B cell (primary cell): ENCODE data around the gene PAK4. TPM values are rescaled to one million over a fixed set of nuclear protein-coding genes. Genes with fewer than 3 reads are reported as not detected.
"Not testable (repeated sequence)": the region's sequence is repeated elsewhere in the genome, so short reads cannot be mapped to it uniquely, and the experiment has no call there.

Experiments used
- ATAC-seq: fragments of 200-7000 bp; cut with Tn5 transposase; one replicate; pipeline ENCODE4 v1.10.0; 2021; ENCODE audit warnings: low read depth, mild to moderate bottlenecking, moderate number of reproducible peaks, moderate library complexity
- CTCF ChIA-PET: fragments of 350-600 bp; sonication (Branson Sonifier 250); formaldehyde crosslinking; loops from one replicate; lab custom pipeline; 2021; ENCODE audit warnings: antibody characterized with exemption, inconsistent platforms; lab: Charles Lee
- POLR2A ChIA-PET: fragments of 350-600 bp; sonication (Branson Sonifier 250); formaldehyde crosslinking; loops from one replicate; lab custom pipeline; 2021; ENCODE audit warnings: antibody characterized with exemption; lab: Charles Lee
- DNase-seq: peaks from one replicate; pipeline ENCODE4 v3.0.0; 2013
- H2AFZ ChIP-seq: 2 replicates; pipeline ENCODE4 v1.6.1; 2012; ENCODE audit warnings: mild to moderate bottlenecking, low read depth, low read length; ENCODE audit not compliant: insufficient read depth, poor library complexity, severe bottlenecking
- H3K27ac ChIP-seq, 2 donors: 1 replicate in 1 of 2; 2 replicates in 1 of 2; pipeline ENCODE4 v1.5.1; 2012 to 2013; ENCODE audit warnings: low read length in 2 of 2, mild to moderate bottlenecking in 2 of 2, moderate library complexity in 1 of 2
- H3K27me3 ChIP-seq, 4 experiments: fragments of 200-600 bp in 1 of 4; sonication (generic) in 1 of 4; replicated peaks in 1 of 4; 1 replicate in 2 of 4; 2 replicates in 2 of 4; pipeline versions ENCODE4 v1.6.1 to v1.7.0; 2013 to 2016; ENCODE audit warnings: low read length in 3 of 4, mild to moderate bottlenecking in 2 of 4, mixed read lengths in 1 of 4, moderate library complexity in 1 of 4; ENCODE audit not compliant: insufficient read depth in 4 of 4, control insufficient read depth in 3 of 4; ENCODE audit errors: control extremely low read depth in 1 of 4
- H3K36me3 ChIP-seq, 2 experiments: replicated peaks in 1 of 2; 1 replicate in 1 of 2; 2 replicates in 1 of 2; pipeline versions ENCODE4 v1.6.1 to v1.7.1; 2013; ENCODE audit warnings: low read length in 1 of 2; ENCODE audit not compliant: insufficient read depth in 2 of 2, control insufficient read depth in 1 of 2; ENCODE audit errors: control extremely low read depth in 1 of 2, extremely low read depth in 1 of 2
- H3K4me1 ChIP-seq, 2 donors: fragments of 200-600 bp in 1 of 2; sonication (generic) in 1 of 2; 1 replicate in 1 of 2; 2 replicates in 1 of 2; pipeline versions ENCODE4 v1.5.1 to v1.6.1; 2013 to 2017; ENCODE audit warnings: low read length in 2 of 2; ENCODE audit not compliant: control insufficient read depth in 2 of 2, insufficient read depth in 2 of 2
- H3K4me2 ChIP-seq: replicated peaks from 2 replicates; pipeline ENCODE3; 2012; ENCODE audit warnings: mild to moderate bottlenecking, low read depth, low read length; ENCODE audit not compliant: poor library complexity, severe bottlenecking
- H3K4me3 ChIP-seq, 5 experiments: fragments of 200-600 bp in 1 of 5; sonication (generic) in 1 of 5; 1 replicate in 3 of 5; 2 replicates in 2 of 5; pipeline versions ENCODE4 v1.5.1 to v1.7.0; 2011 to 2016; ENCODE audit warnings: low read length in 4 of 5, mild to moderate bottlenecking in 4 of 5, low read depth in 2 of 5, control low read depth in 1 of 5, moderate library complexity in 1 of 5; ENCODE audit not compliant: insufficient read depth in 1 of 5; ENCODE audit errors: control extremely low read depth in 1 of 5, extremely low read depth in 1 of 5
- H3K79me2 ChIP-seq: fragments of 200-600 bp; sonication (generic); one replicate; pipeline ENCODE4 v1.6.0; 2016; ENCODE audit warnings: low read length; ENCODE audit not compliant: control insufficient read depth, insufficient read depth
- H3K9ac ChIP-seq: fragments of 200-600 bp; sonication (generic); 2 replicates; pipeline ENCODE4 v1.6.1; 2017; ENCODE audit warnings: mild to moderate bottlenecking, low read length, moderate library complexity
- H3K9me3 ChIP-seq, 3 donors: one replicate each; pipeline versions ENCODE4 v1.6.1 to v1.7.1; 2013; ENCODE audit warnings: low read length in 2 of 3; ENCODE audit not compliant: control insufficient read depth in 2 of 3, insufficient read depth in 1 of 3; ENCODE audit errors: control extremely low read depth in 1 of 3
- H4K20me1 ChIP-seq: 2 replicates; pipeline ENCODE4 v1.6.0; 2012; ENCODE audit warnings: mild to moderate bottlenecking, low read length; ENCODE audit not compliant: insufficient read depth, control insufficient read depth, poor library complexity, severe bottlenecking
- H3K27ac Mint-ChIP-seq: one replicate; pipeline ENCODE4 v1.8.0; 2021; ENCODE audit warnings: mixed read lengths
- H3K27me3 Mint-ChIP-seq: one replicate; pipeline ENCODE4 v1.8.0; 2021; ENCODE audit warnings: mixed read lengths
- H3K4me1 Mint-ChIP-seq: one replicate; pipeline ENCODE4 v1.8.0; 2021; ENCODE audit warnings: mixed read lengths
- H3K4me3 Mint-ChIP-seq: one replicate; pipeline ENCODE4 v1.8.0; 2021; ENCODE audit warnings: mixed read lengths
- H3K9me3 Mint-ChIP-seq: one replicate; pipeline ENCODE4 v1.8.0; 2022; ENCODE audit warnings: mixed read lengths; ENCODE audit not compliant: insufficient read depth
- EZH2 ChIP-seq: IDR thresholded peaks from 2 replicates; pipeline ENCODE4 v1.6.1; 2012; ENCODE audit warnings: borderline replicate concordance, low read depth, mild to moderate bottlenecking, moderate library complexity, low read length; ENCODE audit not compliant: insufficient read depth, poor library complexity, severe bottlenecking
- WGBS: methylation state at CpG from one replicate; pipeline ENCODE4 v1.1.5; 2013; ENCODE audit warnings: missing lambda C conversion rate; ENCODE audit not compliant: insufficient coverage; 5-methylcytosine and 5-hydroxymethylcytosine counted together
- intact Hi-C: fragments of 100-400 bp; cut with micrococcal nuclease; formaldehyde crosslinking; loops from one replicate; pipeline ENCODE4 v1.10.0; 2022
- polyA plus RNA-seq: library from polyadenylated mRNA; depleted of rRNA; stranded (reverse); fragments of >200 nt; gene quantifications from 2 replicates; pipeline ENCODE4 v1.2.3, GENCODE V29; 2012
- total RNA-seq, 2 donors: library from RNA; stranded (reverse); fragments of 120-200 nt in 1 of 2; gene quantifications; 1 replicate in 1 of 2; 2 replicates in 1 of 2; pipeline versions ENCODE4 v1.2.3 to v1.2.4, GENCODE V29; 2013 to 2022
- TF ChIP-seq, protein P1 (sequence below): fragments of 200-600 bp; IDR thresholded peaks from one replicate; pipeline ENCODE4 v1.8.0; 2022; ENCODE audit warnings: antibody characterized with exemption, mild to moderate bottlenecking

Gene PAK4
- total and polyA plus RNA-seq, 2 donors (not counting 1 experiment from before 2014, with no cell fraction given): 12.0 to 23.3 TPM

DNA sequence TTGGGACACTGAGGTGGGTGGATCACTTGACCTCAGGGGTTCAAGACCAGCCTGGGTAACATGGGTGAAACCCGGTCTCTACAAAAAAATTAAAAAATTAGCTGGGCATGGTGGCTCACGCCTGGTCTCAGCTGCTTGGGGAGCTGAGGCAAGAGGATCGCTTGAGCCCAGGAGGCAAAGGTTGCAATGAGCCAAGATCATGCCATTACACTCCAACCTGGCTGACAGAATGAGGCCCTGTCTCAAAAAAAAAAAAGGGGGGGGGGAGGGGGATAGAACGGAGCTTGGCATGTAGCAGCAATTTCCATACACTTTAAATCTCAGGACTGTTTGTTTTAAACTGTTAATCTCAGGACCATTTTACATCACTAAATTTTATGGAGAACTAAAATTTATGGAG, 39.2 kb upstream of the PAK4 start:
- H3K79me2 ChIP-seq: no peaks in the 10 kb centered on the region
- H3K9me3 Mint-ChIP-seq: no peaks in the 10 kb centered on the region
- peaks cover 11% of the 10 kb centered on the region for H3K4me1 Mint-ChIP-seq
- H2AFZ ChIP-seq: no peak overlapping the region
- H3K9ac ChIP-seq: no peak overlapping the region
- peaks cover 0 to 3% (median 0%) of the 10 kb centered on the region in 3 donors for H3K9me3 ChIP-seq
- H3K27me3 ChIP-seq: peaks cover 0 to 37% (median 25%) of the 10 kb centered on the region in 4 experiments
- 100% methylated on average over 2 of the region's 4 CpGs for WGBS
- no peak for TF ChIP-seq EZH2
- TF ChIP-seq, protein P1, sequence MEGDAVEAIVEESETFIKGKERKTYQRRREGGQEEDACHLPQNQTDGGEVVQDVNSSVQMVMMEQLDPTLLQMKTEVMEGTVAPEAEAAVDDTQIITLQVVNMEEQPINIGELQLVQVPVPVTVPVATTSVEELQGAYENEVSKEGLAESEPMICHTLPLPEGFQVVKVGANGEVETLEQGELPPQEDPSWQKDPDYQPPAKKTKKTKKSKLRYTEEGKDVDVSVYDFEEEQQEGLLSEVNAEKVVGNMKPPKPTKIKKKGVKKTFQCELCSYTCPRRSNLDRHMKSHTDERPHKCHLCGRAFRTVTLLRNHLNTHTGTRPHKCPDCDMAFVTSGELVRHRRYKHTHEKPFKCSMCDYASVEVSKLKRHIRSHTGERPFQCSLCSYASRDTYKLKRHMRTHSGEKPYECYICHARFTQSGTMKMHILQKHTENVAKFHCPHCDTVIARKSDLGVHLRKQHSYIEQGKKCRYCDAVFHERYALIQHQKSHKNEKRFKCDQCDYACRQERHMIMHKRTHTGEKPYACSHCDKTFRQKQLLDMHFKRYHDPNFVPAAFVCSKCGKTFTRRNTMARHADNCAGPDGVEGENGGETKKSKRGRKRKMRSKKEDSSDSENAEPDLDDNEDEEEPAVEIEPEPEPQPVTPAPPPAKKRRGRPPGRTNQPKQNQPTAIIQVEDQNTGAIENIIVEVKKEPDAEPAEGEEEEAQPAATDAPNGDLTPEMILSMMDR: no peak
- H3K27ac ChIP-seq: no peak overlapping the region
- CTCF ChIA-PET: interaction anchor here (1.0 kb wide), 1 partner anchor 36 kb away, joined by 3 read pairs; no protein-coding TSS in a partner anchor
- no peak for ATAC-seq
- no peak overlapping the region for H3K4me3 ChIP-seq
- H4K20me1 ChIP-seq: no peaks in the 10 kb centered on the region
- no peak overlapping the region for H3K4me2 ChIP-seq
- intact Hi-C loops: no loop called here
- H3K27me3 Mint-ChIP-seq: peaks cover 42% of the 10 kb centered on the region
- DNase-seq: no peak
- H3K4me3 Mint-ChIP-seq: no peak overlapping the region
- H3K36me3 ChIP-seq: no peaks in the 10 kb centered on the region
- POLR2A ChIA-PET: no interaction called here
- no peak overlapping the region for H3K27ac Mint-ChIP-seq
- H3K4me1 ChIP-seq: peaks cover 10 to 12% of the 10 kb centered on the region in 2 donors

DNA sequence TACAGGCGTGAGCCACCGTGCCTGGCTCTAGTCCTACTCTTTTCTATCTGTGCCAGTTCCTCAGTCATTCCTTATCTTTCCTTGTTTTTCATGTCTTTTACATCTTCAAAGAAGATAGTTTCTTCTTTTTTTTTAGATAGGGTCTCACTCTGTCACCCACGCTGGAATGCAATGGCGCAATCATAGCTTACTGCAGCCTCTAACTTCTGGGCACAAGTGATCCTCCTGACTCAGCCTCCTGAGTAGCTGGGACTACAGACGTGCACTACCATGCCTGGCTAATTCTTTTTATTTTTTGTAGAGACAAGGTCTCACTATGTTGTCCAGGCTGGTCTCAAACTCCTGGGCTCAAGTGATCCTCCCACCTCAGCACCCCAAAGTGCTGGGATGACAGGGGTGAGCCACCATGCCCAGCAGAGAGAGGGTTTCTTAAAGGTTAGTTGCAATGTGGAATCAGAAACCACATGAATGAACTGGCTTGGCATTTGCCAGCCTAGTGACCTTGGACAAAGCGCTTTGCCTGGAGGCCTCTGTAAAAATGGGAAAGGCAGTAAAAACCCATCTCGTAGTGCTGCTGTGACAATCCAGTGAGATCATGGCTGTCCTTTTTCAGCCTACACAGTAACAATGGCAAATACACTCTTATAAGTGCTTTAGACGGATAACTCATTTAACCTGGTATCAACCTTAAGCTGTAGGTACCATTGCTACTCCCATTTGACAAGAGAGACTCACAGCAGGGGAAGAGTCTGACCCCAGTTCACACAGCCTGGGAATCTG, 37.5 kb upstream of the PAK4 start:
- no peak overlapping the region for H3K4me2 ChIP-seq
- ATAC-seq (no peak), DNase-seq (no peak)
- ChIA-PET CTCF (no interaction called here), POLR2A (no interaction called here)
- H3K79me2 ChIP-seq: no peaks in the 10 kb centered on the region
- Mint-ChIP-seq H3K27me3 (peaks cover 34% of the 10 kb centered on the region), H3K4me3 (no peak overlapping the region), H3K27ac (no peak overlapping the region), H3K4me1 (peaks cover 8% of the 10 kb centered on the region), H3K9me3 (no peaks in the 10 kb centered on the region)
- no peak overlapping the region for H3K9ac ChIP-seq
- no peak overlapping the region for H2AFZ ChIP-seq
- no peaks in the 10 kb centered on the region for H3K36me3 ChIP-seq
- no peak overlapping the region for H3K4me3 ChIP-seq
- no peak overlapping the region for H3K27ac ChIP-seq
- H3K9me3 ChIP-seq: no peaks in the 10 kb centered on the region
- peaks cover 9 to 11% of the 10 kb centered on the region in 2 donors for H3K4me1 ChIP-seq
- intact Hi-C loops: no loop called here
- no peaks in the 10 kb centered on the region for H4K20me1 ChIP-seq
- peaks cover 0 to 24% (median 16%) of the 10 kb centered on the region in 4 experiments for H3K27me3 ChIP-seq
- WGBS: 85% methylated on average over 8 of the region's 8 CpGs
- TF ChIP-seq, protein P1: no peak
- no peak for TF ChIP-seq EZH2

DNA sequence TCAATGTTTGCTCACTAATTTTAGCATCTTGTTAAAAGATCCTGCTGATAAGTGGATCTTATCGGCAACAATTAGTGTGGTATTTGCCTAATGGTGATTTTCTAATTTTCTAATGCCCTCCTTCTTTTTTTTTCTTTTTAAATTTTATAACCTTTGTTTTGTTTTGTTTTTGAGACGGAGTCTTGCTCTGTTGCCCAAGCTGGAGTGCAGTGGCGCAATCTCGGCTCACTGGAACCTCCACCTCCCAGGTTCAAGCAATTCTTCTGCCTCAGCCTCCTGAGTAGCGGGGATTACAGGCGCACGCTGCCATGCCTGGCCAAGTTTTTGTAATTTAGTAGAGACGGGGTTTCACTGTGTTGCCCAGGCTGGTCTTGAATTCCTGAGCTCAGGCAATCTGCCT, 35.6 kb upstream of the PAK4 start:
- H3K36me3 ChIP-seq, H3K27ac Mint-ChIP-seq, DNase-seq, H3K4me3 ChIP-seq, H3K4me1 Mint-ChIP-seq, H3K9ac ChIP-seq, POLR2A ChIA-PET, H4K20me1 ChIP-seq, CTCF ChIA-PET, H3K4me2 ChIP-seq, H3K27me3 ChIP-seq, H3K27ac ChIP-seq, H3K4me3 Mint-ChIP-seq, H3K9me3 Mint-ChIP-seq, ATAC-seq, H3K4me1 ChIP-seq, H2AFZ ChIP-seq, intact Hi-C loops, H3K79me2 ChIP-seq, H3K9me3 ChIP-seq: not testable (repeated sequence)
- 100% methylated on average over 2 of the region's 8 CpGs for WGBS
- peaks cover 34% of the 10 kb centered on the region for H3K27me3 Mint-ChIP-seq
